HEK293 (cell line): ENCODE results near the gene GREM2.

ENCODE experiments used
- CTCF ChIA-PET: fragments of 350-600 bp; formaldehyde crosslinking; extraction: SDS; loops from one replicate; lab custom pipeline; 2021; ENCODE audit warnings: antibody characterized with exemption; lab: Yijun Ruan, JAX
- POLR2A ChIA-PET: fragments of 300-600 bp; formaldehyde crosslinking; extraction: SDS; loops from one replicate; lab custom pipeline; 2020; ENCODE audit warnings: antibody characterized with exemption, inconsistent platforms; lab: Yijun Ruan, JAX
- H3K27ac ChIP-seq: fragments of 200-500 bp; sonication (Bioruptor generic); 2 replicates; pipeline ENCODE4 v1.5.1; 2014; ENCODE audit warnings: low read depth, low read length, control low read depth, inconsistent platforms; ENCODE audit errors: extremely low read depth
- H3K36me3 ChIP-seq, 2 experiments: fragments of 200-500 bp in 1 of 2; sonication (Bioruptor generic) in 1 of 2; 1 replicate in 1 of 2; 2 replicates in 1 of 2; pipeline ENCODE4 v1.5.1; 2014 to 2017; ENCODE audit warnings: inconsistent platforms in 2 of 2, low read length in 2 of 2; ENCODE audit not compliant: control insufficient read depth in 2 of 2, insufficient read depth in 1 of 2
- H3K4me1 ChIP-seq: fragments of 200-500 bp; sonication (Bioruptor generic); 2 replicates; pipeline ENCODE4 v1.5.1; 2014; ENCODE audit warnings: mild to moderate bottlenecking, low read length, inconsistent platforms; ENCODE audit not compliant: control insufficient read depth, insufficient read depth
- H3K4me3 ChIP-seq: 2 replicates; pipeline ENCODE4 v1.5.1; 2011; ENCODE audit warnings: low read depth, mild to moderate bottlenecking, control low read depth, low read length, moderate library complexity
- H3K9me3 ChIP-seq: fragments of 200-500 bp; sonication (Bioruptor generic); 2 replicates; pipeline ENCODE4 v1.5.1; 2014; ENCODE audit warnings: low read depth, low read length, inconsistent platforms; ENCODE audit not compliant: control insufficient read depth, insufficient read depth
- FEZF1 ChIP-seq: fragments of 450-650 bp; formaldehyde crosslinking; IDR thresholded peaks from 2 replicates; pipeline ENCODE4 v1.5.1; 2016; ENCODE audit warnings: missing biosample characterization, missing genetic modification characterization
- HOXD13 ChIP-seq: sonication (generic); formaldehyde crosslinking; IDR thresholded peaks from 2 replicates; pipeline ENCODE4 v1.8.0; 2022; ENCODE audit warnings: missing genetic modification reagents, borderline replicate concordance
- KLF8 ChIP-seq: fragments of 450-650 bp; formaldehyde crosslinking; IDR thresholded peaks from 2 replicates; pipeline ENCODE4 v1.5.1; 2016; ENCODE audit warnings: missing biosample characterization, missing genetic modification characterization
- MZF1 ChIP-seq: fragments of 450-650 bp; formaldehyde crosslinking; IDR thresholded peaks from 2 replicates; pipeline ENCODE4 v1.5.1; 2017; ENCODE audit warnings: missing biosample characterization, missing genetic modification characterization, borderline replicate concordance
- OSR2 ChIP-seq: fragments of 450-650 bp; formaldehyde crosslinking; IDR thresholded peaks from 2 replicates; pipeline ENCODE4 v1.5.1; 2016; ENCODE audit warnings: missing biosample characterization, missing genetic modification characterization
- TRIM28 ChIP-seq: IDR thresholded peaks from 2 replicates; pipeline ENCODE4 v1.6.1; 2011; ENCODE audit warnings: low read length, control low read depth, borderline replicate concordance
- ZBTB1 ChIP-seq: fragments of 450-650 bp; formaldehyde crosslinking; IDR thresholded peaks from 2 replicates; pipeline ENCODE4 v1.5.1; 2016; ENCODE audit warnings: missing biosample characterization, missing genetic modification characterization
- ZBTB17 ChIP-seq: fragments of 450-650 bp; formaldehyde crosslinking; IDR thresholded peaks from 2 replicates; pipeline ENCODE4 v1.5.1; 2016; ENCODE audit warnings: missing biosample characterization, missing genetic modification characterization
- ZNF302 ChIP-seq: fragments of 450-650 bp; formaldehyde crosslinking; IDR thresholded peaks from 2 replicates; pipeline ENCODE4 v1.5.1; 2016; ENCODE audit warnings: missing biosample characterization, missing genetic modification characterization, low read depth
- ZNF350 ChIP-seq: fragments of 450-650 bp; formaldehyde crosslinking; IDR thresholded peaks from 2 replicates; pipeline ENCODE4 v1.5.0; 2017; ENCODE audit warnings: missing biosample characterization, mild to moderate bottlenecking, missing genetic modification characterization
- ZNF660 ChIP-seq: fragments of 450-650 bp; IDR thresholded peaks from 2 replicates; pipeline ENCODE4 v1.5.1; 2018; ENCODE audit warnings: missing biosample characterization, mild to moderate bottlenecking, missing genetic modification characterization
- ZNF843 ChIP-seq: fragments of 450-650 bp; formaldehyde crosslinking; IDR thresholded peaks from 2 replicates; pipeline ENCODE4 v1.5.1; 2016; ENCODE audit warnings: missing biosample characterization, missing genetic modification characterization
- TF ChIP-seq, protein P1 (sequence below): fragments of 450-650 bp; IDR thresholded peaks from 2 replicates; pipeline ENCODE4 v1.5.1; 2018; ENCODE audit warnings: missing biosample characterization, missing genetic modification characterization
- TF ChIP-seq, protein P2 (sequence below): fragments of 450-650 bp; formaldehyde crosslinking; IDR thresholded peaks from 2 replicates; pipeline ENCODE4 v1.5.1; 2017; ENCODE audit warnings: missing biosample characterization, mild to moderate bottlenecking, missing genetic modification characterization, moderate library complexity
- TF ChIP-seq, protein P3 (sequence below): fragments of 450-650 bp; formaldehyde crosslinking; IDR thresholded peaks from 2 replicates; pipeline ENCODE4 v1.5.1; 2016; ENCODE audit warnings: missing biosample characterization, missing genetic modification characterization
- TF ChIP-seq, protein P4 (sequence below): fragments of 450-650 bp; formaldehyde crosslinking; IDR thresholded peaks from 2 replicates; pipeline ENCODE4 v1.5.1; 2016; ENCODE audit warnings: missing biosample characterization, missing genetic modification characterization
- TF ChIP-seq, protein P5 (sequence below): fragments of 450-650 bp; formaldehyde crosslinking; IDR thresholded peaks from 2 replicates; pipeline ENCODE4 v1.5.1; 2017; ENCODE audit warnings: missing biosample characterization, missing genetic modification characterization

The GREM2 gene

DNA sequence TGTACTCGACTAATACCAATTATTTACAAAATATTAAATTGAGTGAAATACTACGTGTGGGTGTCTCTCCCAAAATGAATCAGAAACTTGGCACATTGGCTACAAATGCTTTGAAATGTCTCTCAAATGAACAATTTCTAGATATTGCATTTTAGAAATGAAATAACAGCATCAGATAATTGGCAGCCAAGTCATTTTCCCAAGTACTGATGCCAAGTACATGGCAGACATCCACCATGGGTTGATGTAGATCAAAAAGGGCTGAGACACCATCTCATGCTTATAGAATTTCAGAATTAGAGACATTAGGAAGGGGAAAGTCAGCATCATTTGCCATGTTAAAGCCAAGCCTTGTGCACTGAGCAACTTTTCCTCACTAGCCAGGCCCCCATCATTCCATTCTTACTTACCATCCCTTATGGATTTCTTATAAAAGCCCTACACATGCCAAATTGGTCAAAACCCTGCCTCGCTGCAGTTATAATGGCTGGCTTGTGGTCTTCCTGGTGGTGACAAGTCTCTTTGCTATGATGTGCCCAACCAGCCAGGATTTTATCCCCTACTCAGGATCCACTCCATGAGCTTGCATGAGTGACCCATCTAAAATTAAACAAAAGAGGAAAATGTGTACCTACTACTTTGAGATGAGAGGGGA, 73.1 kb downstream of the GREM2 start (continued):
- TF ChIP-seq, protein P1, sequence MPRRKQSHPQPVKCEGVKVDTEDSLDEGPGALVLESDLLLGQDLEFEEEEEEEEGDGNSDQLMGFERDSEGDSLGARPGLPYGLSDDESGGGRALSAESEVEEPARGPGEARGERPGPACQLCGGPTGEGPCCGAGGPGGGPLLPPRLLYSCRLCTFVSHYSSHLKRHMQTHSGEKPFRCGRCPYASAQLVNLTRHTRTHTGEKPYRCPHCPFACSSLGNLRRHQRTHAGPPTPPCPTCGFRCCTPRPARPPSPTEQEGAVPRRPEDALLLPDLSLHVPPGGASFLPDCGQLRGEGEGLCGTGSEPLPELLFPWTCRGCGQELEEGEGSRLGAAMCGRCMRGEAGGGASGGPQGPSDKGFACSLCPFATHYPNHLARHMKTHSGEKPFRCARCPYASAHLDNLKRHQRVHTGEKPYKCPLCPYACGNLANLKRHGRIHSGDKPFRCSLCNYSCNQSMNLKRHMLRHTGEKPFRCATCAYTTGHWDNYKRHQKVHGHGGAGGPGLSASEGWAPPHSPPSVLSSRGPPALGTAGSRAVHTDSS (tag by site-specific recombination) = no peak
- TF ChIP-seq MZF1 (tag by site-specific recombination) = no peak

DNA sequence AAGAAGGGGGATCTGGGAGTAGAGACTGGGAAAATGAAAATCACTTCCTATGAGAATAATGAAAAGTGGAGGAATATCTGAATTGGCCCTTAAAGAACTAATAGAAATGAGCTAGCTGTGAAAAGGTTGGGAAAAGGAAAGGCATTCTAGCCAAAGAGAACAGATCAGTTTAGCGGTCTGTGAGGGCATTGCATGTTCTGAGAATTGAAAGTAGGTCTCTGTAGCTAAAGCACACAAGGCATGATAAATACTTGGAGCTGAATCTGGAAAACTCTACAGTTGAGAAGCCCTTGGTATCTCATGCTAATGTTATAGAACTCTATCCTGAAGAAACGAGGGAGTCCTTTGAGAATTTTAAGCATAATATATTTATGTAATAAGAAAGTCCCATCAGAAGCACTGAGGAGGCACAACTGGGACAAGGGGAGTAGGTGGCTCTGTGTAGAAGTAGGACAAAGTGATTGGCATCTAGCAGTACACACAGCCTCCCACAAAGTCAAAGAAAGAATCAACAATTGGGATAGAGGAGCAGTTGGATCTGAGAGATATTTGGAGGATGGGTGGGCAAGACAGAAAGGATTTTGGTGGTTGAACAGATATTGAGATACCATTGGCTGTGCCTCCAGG, 78.7 kb downstream of the GREM2 start:
- Histone ChIP-seq H3K27ac (no peak overlapping the region), H3K9me3 (no peaks in the 10 kb centered on the region), H3K4me3 (no peak overlapping the region), H3K36me3 (no peaks in the 10 kb centered on the region), H3K4me1 (no peaks in the 10 kb centered on the region)
- ChIA-PET CTCF (interaction anchor here (0.7 kb wide), 2 partner anchors 24 to 181 kb away, joined by 3 to 4 read pairs; no protein-coding TSS in a partner anchor), POLR2A (interaction anchor here (0.6 kb wide), 1 partner anchor 14 kb away, joined by 4 read pairs; no protein-coding TSS in a partner anchor)
- TF ChIP-seq, protein P2, sequence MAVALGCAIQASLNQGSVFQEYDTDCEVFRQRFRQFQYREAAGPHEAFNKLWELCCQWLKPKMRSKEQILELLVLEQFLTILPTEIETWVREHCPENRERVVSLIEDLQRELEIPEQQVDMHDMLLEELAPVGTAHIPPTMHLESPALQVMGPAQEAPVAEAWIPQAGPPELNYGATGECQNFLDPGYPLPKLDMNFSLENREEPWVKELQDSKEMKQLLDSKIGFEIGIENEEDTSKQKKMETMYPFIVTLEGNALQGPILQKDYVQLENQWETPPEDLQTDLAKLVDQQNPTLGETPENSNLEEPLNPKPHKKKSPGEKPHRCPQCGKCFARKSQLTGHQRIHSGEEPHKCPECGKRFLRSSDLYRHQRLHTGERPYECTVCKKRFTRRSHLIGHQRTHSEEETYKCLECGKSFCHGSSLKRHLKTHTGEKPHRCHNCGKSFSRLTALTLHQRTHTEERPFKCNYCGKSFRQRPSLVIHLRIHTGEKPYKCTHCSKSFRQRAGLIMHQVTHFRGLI = no peak

DNA sequence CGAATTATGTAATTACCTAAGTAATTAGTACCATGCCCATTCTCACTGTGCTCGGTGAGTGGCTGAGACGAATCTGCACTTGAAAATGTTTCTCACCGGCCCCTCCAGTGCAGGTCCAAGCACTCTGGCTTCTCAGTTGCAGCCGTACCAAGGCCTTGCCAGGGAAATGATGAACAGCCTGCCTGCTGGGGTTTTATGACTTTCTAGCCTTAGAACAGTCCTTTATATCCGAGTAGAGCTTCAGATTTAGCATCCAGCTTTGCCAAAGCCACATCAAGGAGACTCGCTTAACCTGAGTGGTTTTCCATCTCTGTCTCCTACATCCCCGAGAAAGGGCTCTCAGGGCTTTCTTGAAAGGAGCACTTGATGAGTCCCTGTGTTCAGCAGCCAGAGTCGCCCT, 83.4 kb downstream of the GREM2 start:
- no peak overlapping the region for H3K27ac ChIP-seq
- no peaks in the 10 kb centered on the region for H3K36me3 ChIP-seq
- POLR2A ChIA-PET = no interaction called here
- peaks cover 27% of the 10 kb centered on the region for H3K4me1 ChIP-seq
- CTCF ChIA-PET = interaction anchor here (0.9 to 1.0 kb wide), 2 partner anchors 340 to 501 kb away, joined by 3 to 4 read pairs; no protein-coding TSS in a partner anchor
- no peak overlapping the region for H3K4me3 ChIP-seq
- no peaks in the 10 kb centered on the region for H3K9me3 ChIP-seq
- TF ChIP-seq ZBTB17 (tag by site-specific recombination) = peak; percentile 52
- TF ChIP-seq, protein P3, sequence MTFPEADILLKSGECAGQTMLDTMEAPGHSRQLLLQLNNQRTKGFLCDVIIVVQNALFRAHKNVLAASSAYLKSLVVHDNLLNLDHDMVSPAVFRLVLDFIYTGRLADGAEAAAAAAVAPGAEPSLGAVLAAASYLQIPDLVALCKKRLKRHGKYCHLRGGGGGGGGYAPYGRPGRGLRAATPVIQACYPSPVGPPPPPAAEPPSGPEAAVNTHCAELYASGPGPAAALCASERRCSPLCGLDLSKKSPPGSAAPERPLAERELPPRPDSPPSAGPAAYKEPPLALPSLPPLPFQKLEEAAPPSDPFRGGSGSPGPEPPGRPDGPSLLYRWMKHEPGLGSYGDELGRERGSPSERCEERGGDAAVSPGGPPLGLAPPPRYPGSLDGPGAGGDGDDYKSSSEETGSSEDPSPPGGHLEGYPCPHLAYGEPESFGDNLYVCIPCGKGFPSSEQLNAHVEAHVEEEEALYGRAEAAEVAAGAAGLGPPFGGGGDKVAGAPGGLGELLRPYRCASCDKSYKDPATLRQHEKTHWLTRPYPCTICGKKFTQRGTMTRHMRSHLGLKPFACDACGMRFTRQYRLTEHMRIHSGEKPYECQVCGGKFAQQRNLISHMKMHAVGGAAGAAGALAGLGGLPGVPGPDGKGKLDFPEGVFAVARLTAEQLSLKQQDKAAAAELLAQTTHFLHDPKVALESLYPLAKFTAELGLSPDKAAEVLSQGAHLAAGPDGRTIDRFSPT (tag by site-specific recombination) = no peak
- TF ChIP-seq, all 188 proteins: peak for 1

DNA sequence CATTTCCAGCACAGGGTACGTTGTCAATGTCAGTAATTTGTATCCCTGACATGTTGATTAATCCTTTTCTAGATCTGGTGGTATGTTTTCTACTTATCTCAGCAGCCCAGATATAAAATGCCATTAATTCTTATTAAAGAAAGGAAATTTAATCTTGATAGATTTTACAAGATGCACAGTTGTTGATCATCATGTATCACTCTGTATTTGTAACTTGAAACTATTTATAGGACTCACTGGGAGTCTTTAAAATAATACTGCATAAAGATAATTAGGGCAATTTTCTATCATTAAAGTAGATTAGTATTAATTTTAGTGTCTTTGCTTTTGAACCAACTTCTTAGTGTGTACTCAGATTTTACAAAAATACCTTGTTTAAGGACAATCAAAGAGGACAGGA, 84.9 kb downstream of the GREM2 start:
- Histone ChIP-seq H3K4me1 (peaks cover 35% of the 10 kb centered on the region), H3K36me3 (no peaks in the 10 kb centered on the region), H3K27ac (no peak overlapping the region), H3K4me3 (no peak overlapping the region), H3K9me3 (no peaks in the 10 kb centered on the region)
- CTCF ChIA-PET = interaction anchor here (0.7 kb wide), 1 partner anchor 357 kb away, joined by 3 read pairs; no protein-coding TSS in a partner anchor
- POLR2A ChIA-PET = no interaction called here
- TF ChIP-seq OSR2 (tag by site-specific recombination) (no peak; the same call in 1 of the 2 replicates), KLF8 (no peak), ZNF350 (tag by site-specific recombination) (no peak), ZNF302 (no peak), ZNF660 (tag by site-specific recombination) (0 out of 2 replicates have a peak, but pooled peaks have one; percentile 15), ZBTB1 (no peak), FEZF1 (0 out of 2 replicates have a peak, but pooled peaks have one; percentile 18), ZNF843 (tag by site-specific recombination) (peak; percentile 68; the same call in 1 of the 2 replicates), HOXD13 (no peak), TRIM28 (no peak)
- TF ChIP-seq, protein P4, sequence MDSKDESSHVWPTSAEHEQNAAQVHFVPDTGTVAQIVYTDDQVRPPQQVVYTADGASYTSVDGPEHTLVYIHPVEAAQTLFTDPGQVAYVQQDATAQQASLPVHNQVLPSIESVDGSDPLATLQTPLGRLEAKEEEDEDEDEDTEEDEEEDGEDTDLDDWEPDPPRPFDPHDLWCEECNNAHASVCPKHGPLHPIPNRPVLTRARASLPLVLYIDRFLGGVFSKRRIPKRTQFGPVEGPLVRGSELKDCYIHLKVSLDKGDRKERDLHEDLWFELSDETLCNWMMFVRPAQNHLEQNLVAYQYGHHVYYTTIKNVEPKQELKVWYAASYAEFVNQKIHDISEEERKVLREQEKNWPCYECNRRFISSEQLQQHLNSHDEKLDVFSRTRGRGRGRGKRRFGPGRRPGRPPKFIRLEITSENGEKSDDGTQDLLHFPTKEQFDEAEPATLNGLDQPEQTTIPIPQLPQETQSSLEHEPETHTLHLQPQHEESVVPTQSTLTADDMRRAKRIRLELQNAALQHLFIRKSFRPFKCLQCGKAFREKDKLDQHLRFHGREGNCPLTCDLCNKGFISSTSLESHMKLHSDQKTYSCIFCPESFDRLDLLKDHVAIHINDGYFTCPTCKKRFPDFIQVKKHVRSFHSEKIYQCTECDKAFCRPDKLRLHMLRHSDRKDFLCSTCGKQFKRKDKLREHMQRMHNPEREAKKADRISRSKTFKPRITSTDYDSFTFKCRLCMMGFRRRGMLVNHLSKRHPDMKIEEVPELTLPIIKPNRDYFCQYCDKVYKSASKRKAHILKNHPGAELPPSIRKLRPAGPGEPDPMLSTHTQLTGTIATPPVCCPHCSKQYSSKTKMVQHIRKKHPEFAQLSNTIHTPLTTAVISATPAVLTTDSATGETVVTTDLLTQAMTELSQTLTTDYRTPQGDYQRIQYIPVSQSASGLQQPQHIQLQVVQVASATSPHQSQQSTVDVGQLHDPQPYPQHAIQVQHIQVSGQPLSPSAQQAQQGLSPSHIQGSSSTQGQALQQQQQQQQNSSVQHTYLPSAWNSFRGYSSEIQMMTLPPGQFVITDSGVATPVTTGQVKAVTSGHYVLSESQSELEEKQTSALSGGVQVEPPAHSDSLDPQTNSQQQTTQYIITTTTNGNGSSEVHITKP (tag by site-specific recombination) = no peak
- TF ChIP-seq, protein P5, sequence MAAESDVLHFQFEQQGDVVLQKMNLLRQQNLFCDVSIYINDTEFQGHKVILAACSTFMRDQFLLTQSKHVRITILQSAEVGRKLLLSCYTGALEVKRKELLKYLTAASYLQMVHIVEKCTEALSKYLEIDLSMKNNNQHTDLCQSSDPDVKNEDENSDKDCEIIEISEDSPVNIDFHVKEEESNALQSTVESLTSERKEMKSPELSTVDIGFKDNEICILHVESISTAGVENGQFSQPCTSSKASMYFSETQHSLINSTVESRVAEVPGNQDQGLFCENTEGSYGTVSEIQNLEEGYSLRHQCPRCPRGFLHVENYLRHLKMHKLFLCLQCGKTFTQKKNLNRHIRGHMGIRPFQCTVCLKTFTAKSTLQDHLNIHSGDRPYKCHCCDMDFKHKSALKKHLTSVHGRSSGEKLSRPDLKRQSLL (tag by site-specific recombination) = no peak
